ENCODE results near the gene CYP1A2.
"Not testable (repeated sequence)": the region's sequence is repeated elsewhere in the genome, so short reads cannot be mapped to it uniquely, and the experiment has no call there.

CYP1A2 gene

DNA sequence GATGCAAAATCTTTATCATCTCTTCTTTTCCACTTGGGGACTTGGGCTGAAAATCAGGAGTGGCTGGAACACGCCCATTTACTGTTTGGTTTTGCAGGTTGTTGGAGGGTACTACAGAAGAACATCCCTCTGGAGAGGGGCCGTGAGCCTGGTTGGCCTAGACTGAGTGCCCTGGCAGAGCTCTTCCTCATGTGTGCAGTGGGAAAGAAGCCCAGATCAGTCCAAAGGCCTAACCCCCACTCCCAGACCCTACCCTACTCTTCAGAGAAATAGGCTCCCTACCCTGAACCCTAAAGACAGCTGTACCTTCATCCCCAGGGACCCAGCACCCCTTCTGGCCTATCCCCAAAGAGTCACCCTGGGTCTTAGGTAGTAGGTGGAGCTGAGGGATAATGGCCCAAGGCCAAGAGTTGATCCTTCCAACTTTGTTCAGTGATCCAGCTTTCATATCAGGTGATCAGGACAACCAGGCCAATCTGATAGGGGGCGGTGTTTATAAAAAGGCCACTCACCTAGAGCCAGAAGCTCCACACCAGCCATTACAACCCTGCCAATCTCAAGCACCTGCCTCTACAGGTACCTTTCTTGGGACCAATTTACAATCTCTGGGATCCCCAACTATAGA is at the start of gene CYP1A2:
Gene CYP1A2, plus strand, starts transcription at position 524 of the 625 bp plus-strand sequence. CDS start 894 bp downstream, outside the sequence.
- DNase-seq (ENCODE audit: low read depth) = no peak

DNA sequence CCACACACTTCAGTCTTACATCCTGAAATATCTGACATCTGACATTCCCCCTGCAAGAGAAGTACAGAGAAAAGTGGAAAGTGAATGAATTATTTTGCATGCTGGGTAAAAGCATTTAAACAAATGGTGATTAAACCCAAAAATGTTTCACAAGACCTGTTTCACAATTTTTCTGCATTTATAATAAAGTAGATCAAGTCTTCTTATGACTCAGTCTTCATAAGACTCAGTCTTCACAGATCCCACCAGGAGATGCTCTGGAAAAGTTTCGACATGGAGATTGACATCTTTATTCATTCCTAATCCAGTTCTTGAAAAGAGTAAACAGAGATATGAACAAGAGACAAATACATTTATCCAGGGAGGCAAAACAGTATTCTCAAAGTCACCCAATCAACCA is 39.6 kb upstream of the CYP1A2 start:
- DNase-seq (ENCODE audit: low read depth) = no peak

DNA sequence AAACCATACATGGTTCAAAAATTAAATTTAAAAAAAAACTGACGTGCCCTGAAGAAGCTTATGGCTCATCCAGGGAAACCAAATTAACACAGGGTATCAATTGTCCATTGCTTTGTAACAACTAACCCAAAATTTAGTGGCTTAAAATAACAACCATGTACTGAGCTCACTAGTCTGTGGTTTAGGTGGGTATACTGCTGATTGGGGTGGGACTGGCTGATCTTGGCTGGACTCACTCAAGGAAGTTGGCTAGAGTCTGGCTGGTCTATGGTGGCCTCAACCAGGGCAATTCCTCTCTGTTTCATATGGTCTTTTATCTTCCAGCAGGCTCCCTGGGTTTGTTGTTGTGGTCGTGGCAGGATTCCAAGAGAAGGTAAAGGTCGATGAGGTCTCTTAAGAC is 38.8 kb upstream of the CYP1A2 start:
- no peak for DNase-seq (ENCODE audit: low read depth)

GRCh38 chr15:74710319-74711094 is 38.1 kb upstream of the CYP1A2 start:
- DNase-seq (ENCODE audit: low read depth) = no peak

- no peak for DNase-seq (ENCODE audit: low read depth)
These were observed 36.3 kb upstream of the CYP1A2 start for GRCh38 chr15:74712311-74712710.

DNA sequence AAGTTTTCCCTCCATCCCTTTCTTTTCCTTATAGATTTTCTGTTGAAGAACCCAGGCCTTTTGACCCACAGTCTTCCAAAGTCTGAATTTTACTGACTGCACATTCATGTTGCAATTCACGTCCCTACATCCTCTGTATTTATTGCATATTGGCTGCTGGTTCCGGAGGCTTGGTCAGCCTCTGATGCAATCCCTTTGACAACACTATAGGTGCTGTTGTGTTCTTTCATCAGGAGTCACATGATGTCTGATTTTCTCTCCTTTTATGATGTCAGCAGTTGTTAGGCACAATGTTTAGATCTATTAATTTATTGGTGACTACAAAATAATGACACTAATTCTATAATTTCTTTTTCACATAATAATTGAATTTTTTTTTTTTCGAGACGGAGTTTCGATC is 32.0 kb upstream of the CYP1A2 start:
- no peak for DNase-seq (ENCODE audit: low read depth)

DNA sequence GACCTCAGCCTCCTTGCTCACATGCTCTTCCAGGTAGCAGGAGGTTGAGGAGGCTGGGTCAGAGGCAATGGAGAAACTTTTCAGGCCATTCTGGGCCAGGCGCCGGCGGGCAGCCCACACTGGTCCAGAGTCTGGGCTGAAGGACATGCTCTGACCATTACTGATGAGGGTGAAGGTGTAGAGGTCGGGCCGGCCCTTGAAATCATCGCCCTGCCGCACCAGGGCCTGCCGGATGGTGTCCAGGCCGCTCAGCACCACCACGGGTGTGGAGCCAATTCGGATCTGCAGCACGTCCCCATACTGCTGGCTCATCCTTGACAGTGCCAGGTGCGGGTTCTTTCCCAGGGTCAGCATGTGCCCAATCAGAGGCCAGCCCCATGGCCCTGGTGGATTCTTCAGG is 26.1 kb upstream of the CYP1A2 start:
- DNase-seq (ENCODE audit: low read depth) = no peak

DNA sequence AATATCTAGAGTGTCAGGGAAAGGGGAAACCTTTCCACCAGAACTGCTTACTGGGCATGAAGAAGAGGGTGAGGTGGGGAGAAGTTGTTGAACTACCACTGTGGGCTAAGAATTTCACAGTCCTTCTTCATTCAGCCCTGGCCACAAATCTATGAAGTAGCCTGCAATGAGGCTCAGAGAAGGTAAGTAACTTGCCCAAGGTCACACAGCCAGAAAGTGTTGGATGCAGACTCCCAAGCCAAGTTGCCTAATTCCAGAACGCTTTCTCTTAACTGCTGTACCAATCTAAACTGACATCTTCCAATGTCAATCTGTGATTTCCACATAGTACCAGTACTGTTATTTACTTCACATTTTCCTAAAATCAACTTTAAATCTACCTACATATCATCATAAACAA is 25.5 kb upstream of the CYP1A2 start:
- no peak for DNase-seq (ENCODE audit: low read depth)

DNA sequence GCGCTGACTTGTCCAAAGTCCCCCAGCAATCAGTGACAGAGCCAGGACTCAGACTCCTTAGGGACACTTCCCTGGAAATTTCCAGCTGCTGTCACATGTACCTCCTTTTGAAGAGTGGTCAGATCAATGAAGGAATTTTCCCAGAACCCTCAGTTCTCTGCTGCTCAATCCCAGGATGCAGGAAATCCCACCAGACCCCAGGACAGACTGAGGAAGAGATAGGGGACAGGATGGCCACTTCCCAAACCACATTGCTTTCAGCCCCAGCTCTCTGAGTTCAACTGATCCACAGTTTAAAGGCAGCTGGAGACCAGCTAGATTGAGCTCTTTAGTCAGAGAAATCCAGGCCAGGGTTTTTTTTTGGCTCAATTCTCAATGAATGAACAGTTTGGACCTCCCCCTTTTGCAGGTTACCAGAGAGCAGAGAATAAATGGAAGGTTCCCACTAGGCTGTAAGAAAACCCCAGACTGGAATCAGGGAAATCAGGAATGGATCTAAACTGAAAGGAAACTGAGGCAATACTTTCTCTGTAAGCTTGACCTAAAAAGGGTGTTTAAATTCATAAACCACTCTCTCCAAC is 24.8 kb upstream of the CYP1A2 start:
- DNase-seq (ENCODE audit: low read depth) = no peak

GRCh38 chr15:74724570-74725224 is 23.9 kb upstream of the CYP1A2 start:
- no peak for DNase-seq (ENCODE audit: low read depth)

- DNase-seq (ENCODE audit: low read depth) = peak; percentile 23
These were observed 23.3 kb upstream of the CYP1A2 start, which contains the start of gene CYP1A1 for GRCh38 chr15:74725225-74725774. Gene CYP1A1, minus strand, starts transcription at chr15:74725528. Its CDS starts 2,431 bp downstream, at chr15:74723097.

- peak; percentile 54 for DNase-seq (ENCODE audit: low read depth)
These were observed 22.5 kb upstream of the CYP1A2 start for GRCh38 chr15:74725845-74726773.

- no peak for DNase-seq (ENCODE audit: low read depth)
These were observed 21.9 kb upstream of the CYP1A2 start for GRCh38 chr15:74726774-74727164.

GRCh38 chr15:74727727-74728126 is 20.9 kb upstream of the CYP1A2 start:
- no peak for DNase-seq (ENCODE audit: low read depth)

- not testable (repeated sequence) for DNase-seq (ENCODE audit: low read depth)
These were observed 19.9 kb upstream of the CYP1A2 start for GRCh38 chr15:74728699-74729098.

GRCh38 chr15:74729372-74729771 is 19.3 kb upstream of the CYP1A2 start:
- not testable (repeated sequence) for DNase-seq (ENCODE audit: low read depth)

- DNase-seq (ENCODE audit: low read depth) = no peak
These were observed 17.9 kb upstream of the CYP1A2 start for GRCh38 chr15:74730619-74731316.

DNA sequence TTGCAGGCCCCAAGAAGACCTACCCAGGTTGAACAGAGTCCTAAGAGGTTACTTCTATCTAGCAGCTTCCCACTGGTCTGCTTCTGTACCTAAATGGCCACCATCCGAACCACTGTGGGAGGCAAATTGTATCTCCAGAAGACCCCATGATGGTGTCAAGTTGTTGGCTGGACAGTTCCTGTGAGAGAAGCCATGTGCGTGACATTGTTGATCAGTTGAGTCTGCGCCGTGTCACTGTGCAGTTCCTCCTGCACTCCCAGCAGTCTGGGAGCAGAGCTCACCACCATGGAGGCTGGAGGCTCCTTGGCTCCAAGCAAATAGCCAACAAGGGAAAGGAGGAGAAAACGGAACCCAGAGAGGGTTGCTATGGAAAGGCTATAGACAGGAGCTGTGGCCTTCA is 15.8 kb upstream of the CYP1A2 start:
- DNase-seq (ENCODE audit: low read depth) = no peak

- DNase-seq (ENCODE audit: low read depth) = no peak
These were observed 15.4 kb upstream of the CYP1A2 start for GRCh38 chr15:74733269-74733668.

DNA sequence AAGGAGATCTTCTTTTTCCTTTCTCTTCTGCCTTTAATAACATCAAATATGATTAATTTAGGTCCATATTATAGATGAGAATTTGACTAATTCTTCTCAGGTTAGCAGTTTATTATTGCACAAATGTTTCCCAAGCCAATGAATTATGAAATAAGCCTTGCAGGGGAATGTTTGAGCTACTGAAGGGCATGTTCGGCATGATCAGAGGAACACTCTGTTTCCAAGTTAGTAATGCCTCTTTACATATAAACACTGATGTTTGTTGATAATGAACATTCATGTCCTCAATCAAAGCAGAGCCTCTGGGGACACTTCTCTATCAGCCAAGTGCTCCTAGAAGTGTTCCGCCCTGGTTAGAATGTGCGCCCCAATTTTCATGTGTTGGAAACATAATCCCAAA is 13.3 kb upstream of the CYP1A2 start:
- no peak for DNase-seq (ENCODE audit: low read depth)

DNA sequence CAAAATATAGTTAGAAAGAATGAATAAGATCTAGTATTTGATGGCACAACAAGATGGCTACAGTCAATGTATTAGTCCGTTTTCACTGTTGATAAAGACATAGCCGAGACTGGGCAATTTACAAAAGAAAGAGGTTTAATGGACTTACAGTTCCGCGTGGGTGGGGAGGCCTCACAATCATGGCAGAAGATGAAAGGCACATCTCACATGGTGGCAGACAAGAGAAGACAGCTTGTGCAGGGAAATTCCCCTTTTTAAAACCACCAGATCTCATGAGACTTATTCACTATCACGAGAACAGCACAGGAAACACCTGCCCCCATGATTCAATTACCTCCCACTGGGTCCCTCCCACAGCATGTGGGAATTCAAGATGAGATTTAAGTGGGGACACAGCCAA is 10.4 kb upstream of the CYP1A2 start:
- DNase-seq (ENCODE audit: low read depth) = not testable (repeated sequence)
